Measurements from ENCODE around the gene SLC35F4. TPM values are rescaled to one million over a fixed set of nuclear protein-coding genes. Genes with fewer than 3 reads are reported as not detected.

Gene SLC35F4
- total and polyA plus RNA-seq, 8 donors: 0.11 to 0.30 (median 0.22) TPM; not detected in 2

DNA sequence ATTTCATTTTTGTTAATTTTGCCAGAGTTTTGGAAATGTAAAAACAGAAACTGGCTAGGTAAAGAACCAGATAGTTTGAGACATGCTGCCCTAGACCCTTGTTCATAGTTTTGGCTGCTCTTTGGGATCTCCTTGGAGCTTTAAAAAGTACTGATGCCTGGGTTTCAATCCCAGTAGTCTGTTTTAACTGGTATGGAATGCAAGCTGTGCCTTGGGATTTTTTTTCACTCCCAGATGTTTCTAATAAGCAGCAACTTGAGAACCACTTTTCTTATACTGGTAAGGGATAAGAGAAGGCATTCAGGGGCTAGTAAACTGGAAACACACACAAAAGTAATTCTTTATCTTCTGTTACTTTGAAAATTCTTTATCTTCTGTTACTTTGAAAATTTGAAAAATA lies 18.8 kb downstream of the SLC35F4 start:
- intact Hi-C loops (cut with DNase I): no loop called here
- H3K4me3 ChIP-seq: no peak overlapping the region
- DNase-seq (no peak), ATAC-seq (no peak)
- H3K27me3 ChIP-seq: no peaks in the 10 kb centered on the region
- H3K36me3 ChIP-seq: no peaks in the 10 kb centered on the region
- no peaks in the 10 kb centered on the region for H3K4me1 ChIP-seq
- no peaks in the 10 kb centered on the region for H3K9me3 ChIP-seq
- TF ChIP-seq, protein P1, sequence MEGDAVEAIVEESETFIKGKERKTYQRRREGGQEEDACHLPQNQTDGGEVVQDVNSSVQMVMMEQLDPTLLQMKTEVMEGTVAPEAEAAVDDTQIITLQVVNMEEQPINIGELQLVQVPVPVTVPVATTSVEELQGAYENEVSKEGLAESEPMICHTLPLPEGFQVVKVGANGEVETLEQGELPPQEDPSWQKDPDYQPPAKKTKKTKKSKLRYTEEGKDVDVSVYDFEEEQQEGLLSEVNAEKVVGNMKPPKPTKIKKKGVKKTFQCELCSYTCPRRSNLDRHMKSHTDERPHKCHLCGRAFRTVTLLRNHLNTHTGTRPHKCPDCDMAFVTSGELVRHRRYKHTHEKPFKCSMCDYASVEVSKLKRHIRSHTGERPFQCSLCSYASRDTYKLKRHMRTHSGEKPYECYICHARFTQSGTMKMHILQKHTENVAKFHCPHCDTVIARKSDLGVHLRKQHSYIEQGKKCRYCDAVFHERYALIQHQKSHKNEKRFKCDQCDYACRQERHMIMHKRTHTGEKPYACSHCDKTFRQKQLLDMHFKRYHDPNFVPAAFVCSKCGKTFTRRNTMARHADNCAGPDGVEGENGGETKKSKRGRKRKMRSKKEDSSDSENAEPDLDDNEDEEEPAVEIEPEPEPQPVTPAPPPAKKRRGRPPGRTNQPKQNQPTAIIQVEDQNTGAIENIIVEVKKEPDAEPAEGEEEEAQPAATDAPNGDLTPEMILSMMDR (IDR thresholded peaks at IDR 0.05): no peak
- H3K27ac ChIP-seq: no peak overlapping the region

DNA sequence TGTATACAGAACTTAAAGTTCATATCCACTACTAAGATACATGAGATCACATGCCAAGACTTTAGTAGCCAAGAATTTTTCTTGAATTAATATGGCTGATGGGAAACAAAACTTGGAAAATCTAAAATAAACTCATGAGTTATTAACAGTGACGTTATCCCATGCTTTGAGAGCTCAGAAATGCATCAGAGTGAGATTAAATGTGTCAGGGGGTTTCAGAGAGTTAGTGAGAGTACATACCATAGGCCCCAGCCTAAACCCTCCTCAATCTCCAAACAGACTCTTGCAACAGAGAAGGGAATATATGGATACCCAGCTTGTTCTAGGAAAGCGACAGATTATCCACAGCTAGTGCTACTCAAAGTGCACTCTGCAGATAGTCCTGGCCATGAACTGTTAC lies 19.3 kb downstream of the SLC35F4 start:
- ATAC-seq (peak; percentile 16), DNase-seq (no peak)
- H3K27me3 ChIP-seq: no peaks in the 10 kb centered on the region
- TF ChIP-seq, protein P1 (IDR thresholded peaks at IDR 0.05): no peak
- no peak overlapping the region for H3K27ac ChIP-seq
- H3K9me3 ChIP-seq: no peaks in the 10 kb centered on the region
- H3K4me1 ChIP-seq: no peaks in the 10 kb centered on the region
- intact Hi-C loops (cut with DNase I): no loop called here
- H3K4me3 ChIP-seq: no peak overlapping the region
- no peaks in the 10 kb centered on the region for H3K36me3 ChIP-seq

DNA sequence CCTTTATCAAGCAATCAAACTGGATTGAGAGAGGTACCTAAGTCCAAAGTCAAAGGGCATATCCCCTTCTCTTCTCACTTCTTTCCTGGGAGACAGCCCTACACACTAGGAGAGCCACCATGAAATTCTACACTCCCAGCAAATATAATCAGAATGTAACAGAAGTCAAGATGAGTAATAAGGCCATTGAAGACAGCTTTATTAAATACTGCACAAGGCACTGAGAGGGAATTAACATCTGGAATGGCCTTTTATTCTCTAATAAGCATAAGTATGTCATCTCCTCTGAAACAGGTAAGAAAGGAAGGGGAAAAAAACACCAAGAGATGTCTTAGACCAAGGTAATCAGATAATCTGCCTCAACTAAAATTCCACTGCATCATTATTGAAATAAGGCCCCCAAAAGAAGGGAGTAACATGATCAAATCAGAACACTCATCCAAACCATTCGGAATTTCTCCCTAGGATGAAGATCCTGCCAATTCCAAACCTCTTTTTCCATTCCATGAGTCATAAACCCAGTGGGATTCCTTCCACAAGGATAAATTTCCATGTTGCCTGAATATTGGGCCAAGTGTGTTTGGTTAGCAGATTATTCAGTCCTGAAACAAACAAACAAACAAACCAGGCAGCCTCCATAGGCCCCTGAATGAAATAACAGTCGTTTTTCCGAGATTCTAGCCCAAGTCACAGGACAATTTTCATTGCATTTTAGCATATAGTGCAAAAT lies 19.9 kb downstream of the SLC35F4 start:
- ATAC-seq: no peak
- Histone ChIP-seq H3K4me3 (no peak overlapping the region), H3K27me3 (no peaks in the 10 kb centered on the region), H3K27ac (no peak overlapping the region), H3K36me3 (no peaks in the 10 kb centered on the region), H3K9me3 (no peaks in the 10 kb centered on the region), H3K4me1 (no peaks in the 10 kb centered on the region)
- TF ChIP-seq, protein P1 (IDR thresholded peaks at IDR 0.05): no peak
- no peak for DNase-seq
- intact Hi-C loops (cut with DNase I): no loop called here

DNA sequence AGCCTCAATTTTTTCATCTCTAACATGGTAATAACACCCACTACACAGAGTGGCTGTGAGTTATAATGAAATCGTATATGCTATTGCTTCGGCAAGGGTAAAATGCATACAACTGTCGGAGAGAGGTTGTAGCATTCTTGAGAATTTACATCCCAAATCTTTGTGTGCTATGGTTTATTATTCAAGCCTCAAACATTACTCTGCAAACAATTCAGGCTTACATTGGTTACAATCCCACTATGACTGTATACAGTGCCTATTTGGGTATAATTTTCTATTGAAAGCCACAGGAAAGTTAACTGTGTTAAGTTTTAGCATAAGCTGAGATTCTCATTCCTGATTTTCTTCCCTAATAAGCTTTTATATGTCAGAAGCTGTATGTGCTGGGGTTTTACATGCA lies 20.6 kb downstream of the SLC35F4 start:
- no peaks in the 10 kb centered on the region for H3K4me1 ChIP-seq
- H3K36me3 ChIP-seq: no peaks in the 10 kb centered on the region
- TF ChIP-seq, protein P1 (IDR thresholded peaks at IDR 0.05): no peak
- H3K9me3 ChIP-seq: no peaks in the 10 kb centered on the region
- H3K27me3 ChIP-seq: no peaks in the 10 kb centered on the region
- no peak overlapping the region for H3K27ac ChIP-seq
- DNase-seq (no peak), ATAC-seq (no peak)
- no peak overlapping the region for H3K4me3 ChIP-seq
- intact Hi-C loops (cut with DNase I): no loop called here

DNA sequence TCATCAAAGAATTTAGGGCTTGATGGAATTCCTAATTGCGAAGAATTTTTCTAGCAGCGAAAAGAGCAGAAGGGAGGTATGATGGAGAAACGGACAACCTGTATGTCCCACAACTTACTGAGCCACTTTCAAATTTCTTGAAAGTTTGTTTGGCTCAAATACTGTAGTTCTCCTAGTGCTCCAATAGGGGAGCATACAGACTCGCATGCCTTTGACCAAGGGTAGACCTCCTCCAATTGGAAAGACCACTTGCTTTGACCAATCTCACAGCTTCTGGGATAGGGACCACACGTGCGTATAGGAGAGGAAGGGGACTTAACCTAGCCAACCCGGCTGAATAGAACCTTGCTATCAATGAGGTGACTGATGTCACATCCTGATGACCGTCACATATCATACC lies 28.6 kb downstream of the SLC35F4 start:
- ATAC-seq: no peak
- TF ChIP-seq, protein P1 (IDR thresholded peaks at IDR 0.05): no peak
- H3K27me3 ChIP-seq: no peaks in the 10 kb centered on the region
- no peak overlapping the region for H3K27ac ChIP-seq
- no peak overlapping the region for H3K4me3 ChIP-seq
- no peak for DNase-seq
- no peaks in the 10 kb centered on the region for H3K36me3 ChIP-seq
- H3K9me3 ChIP-seq: no peaks in the 10 kb centered on the region
- no peaks in the 10 kb centered on the region for H3K4me1 ChIP-seq
- intact Hi-C loops (cut with DNase I): no loop called here
